Measurements from ENCODE around the gene RNF40.

- TF ChIP-seq POLR2A (IDR thresholded peaks at IDR 0.05; ENCODE audit: low read length) (no peak), GATA1 (IDR thresholded peaks at IDR 0.05; ENCODE audit: low read depth, low read length) (no peak)
Observed at GRCh38 chr16:30780549-30780948, 18.4 kb downstream of the RNF40 start.

Measured in erythroblast (primary cell).